HG03558 (cell line): ENCODE measurements around the gene CHIC2.
"Not testable (repeated sequence)": the region's sequence is repeated elsewhere in the genome, so short reads cannot be mapped to it uniquely, and the experiment has no call there.

Experiments used
- ATAC-seq: cut with Tn5 transposase; IDR thresholded peaks from one replicate; pipeline ENCODE4 v1.9.1; 2021; ENCODE audit warnings: moderate number of reproducible peaks; ENCODE audit not compliant: unreplicated experiment; ENCODE audit errors: extremely low read depth

Gene CHIC2

DNA sequence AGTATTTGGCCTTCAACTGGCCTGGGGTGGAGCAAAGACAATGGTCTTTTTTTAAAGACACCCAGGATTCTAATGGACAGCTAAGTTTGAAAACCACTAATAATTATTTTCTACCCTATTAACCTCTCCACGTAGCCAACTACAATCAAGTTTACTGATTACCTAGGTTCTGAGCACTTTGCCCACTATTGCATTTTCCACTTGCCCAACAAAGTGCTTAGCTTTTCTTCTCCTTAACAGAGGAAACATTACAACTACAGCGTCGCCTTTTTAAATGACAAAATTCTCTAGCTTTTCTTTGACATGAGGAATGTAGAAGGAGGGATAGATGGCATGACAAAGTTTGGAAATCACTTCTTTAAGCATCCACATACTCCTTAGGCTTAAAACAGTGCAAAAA, 2.0 kb downstream of the CHIC2 start:
- ATAC-seq: no peak

DNA sequence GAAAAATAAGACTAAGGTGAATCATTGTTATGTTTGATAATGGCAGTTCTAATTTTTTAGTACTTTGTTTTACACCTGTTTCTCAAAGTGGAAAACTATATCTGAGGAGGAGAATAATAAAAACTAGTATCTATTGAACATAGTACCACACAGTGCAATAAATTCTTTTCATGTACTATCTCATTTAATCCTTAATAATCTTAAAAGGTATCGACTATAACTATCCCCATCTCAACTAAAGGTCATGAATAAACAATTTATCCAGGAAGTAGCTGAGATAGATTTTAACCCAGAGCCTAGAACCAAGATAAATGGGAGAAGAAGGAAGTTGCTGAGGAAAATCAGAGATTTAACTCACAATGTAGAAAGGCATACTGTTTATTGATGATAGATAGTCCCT, 2.5 kb downstream of the CHIC2 start:
- no peak for ATAC-seq

- no peak for ATAC-seq
Measured at GRCh38 chr4:54061067-54061466, 3.3 kb downstream of the CHIC2 start.

DNA sequence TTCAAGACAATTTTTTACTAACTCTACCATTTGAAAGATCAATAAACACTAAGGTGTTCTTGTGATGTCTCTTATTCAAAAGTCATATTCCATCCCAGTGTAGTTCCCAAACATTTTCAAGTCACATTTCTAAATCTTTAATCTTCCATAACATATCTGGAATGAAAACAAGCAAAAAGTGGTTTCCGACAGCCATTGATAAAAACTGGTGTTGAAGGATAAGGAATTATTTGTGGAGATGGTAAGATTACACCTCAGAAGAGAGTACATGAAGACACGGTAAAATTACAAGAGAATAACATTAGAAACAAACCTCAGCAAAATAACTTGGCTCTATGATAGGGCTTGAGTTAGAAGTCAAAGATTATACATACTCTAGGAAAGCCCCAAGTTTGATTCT, 4.3 kb downstream of the CHIC2 start:
- no peak for ATAC-seq

DNA sequence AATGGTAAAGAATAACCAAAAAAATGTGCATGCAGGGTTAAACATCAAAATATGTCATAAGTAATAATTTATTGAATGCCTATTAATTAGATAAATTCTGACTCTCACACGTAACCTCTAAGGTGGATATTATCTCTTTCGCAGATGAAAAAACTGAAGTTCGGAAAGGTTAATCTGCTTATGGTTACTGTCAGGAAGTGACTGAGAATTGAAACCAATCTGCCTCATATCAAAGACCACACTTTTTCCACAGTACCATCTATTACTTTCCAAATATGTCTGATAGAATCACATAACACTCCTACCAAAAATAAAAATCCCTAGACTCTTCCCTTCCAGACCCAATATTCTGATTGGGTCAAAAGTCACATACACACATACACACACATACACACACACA, 6.2 kb downstream of the CHIC2 start:
- ATAC-seq: no peak

- no peak for ATAC-seq
Measured at GRCh38 chr4:54056360-54056759, 8.0 kb downstream of the CHIC2 start.

DNA sequence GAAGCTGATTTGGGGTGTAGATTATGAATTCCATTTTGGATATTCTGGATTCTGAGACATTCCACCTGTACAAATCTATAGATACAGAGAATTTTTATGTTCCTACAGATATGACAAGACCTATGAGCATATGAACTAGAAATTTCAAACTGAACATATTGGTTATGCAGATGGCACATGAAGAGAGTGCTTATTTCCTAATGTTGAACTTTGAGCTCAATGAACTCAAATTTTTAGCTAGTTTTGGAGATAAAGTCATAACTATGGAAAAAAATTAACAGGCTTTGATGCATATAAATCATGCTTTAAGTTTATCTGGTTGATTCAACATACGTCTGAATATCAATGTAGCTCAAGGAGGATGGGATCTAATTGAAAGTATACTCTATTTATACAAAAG, 8.9 kb downstream of the CHIC2 start:
- ATAC-seq: no peak

GRCh38 chr4:54054501-54054900, 9.9 kb downstream of the CHIC2 start:
- no peak for ATAC-seq

- ATAC-seq: not testable (repeated sequence)
Measured at GRCh38 chr4:54053322-54053721, 11.1 kb downstream of the CHIC2 start.

GRCh38 chr4:54050214-54050904, 14.0 kb downstream of the CHIC2 start:
- ATAC-seq: no peak

DNA sequence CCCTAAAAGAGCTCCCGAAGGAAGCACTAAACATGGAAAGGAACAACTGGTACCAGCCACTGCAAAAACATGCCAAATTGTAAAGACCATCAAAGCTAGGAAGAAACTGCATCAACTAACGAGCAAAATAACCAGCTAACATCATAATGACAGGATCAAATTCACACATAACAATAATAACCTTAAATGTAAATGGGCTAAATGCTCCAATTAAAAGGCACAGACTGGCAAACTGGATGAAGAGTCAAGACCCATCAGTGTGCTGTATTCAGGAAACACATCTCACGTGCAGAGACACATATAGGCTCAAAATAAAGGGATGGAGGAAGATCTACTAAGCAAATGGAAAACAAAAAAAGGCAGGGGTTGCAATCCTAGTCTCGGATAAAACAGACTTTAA, 20.8 kb downstream of the CHIC2 start:
- not testable (repeated sequence) for ATAC-seq

GRCh38 chr4:54041933-54042332, 22.5 kb downstream of the CHIC2 start:
- ATAC-seq: no peak

GRCh38 chr4:54041100-54041499, 23.3 kb downstream of the CHIC2 start:
- no peak for ATAC-seq

DNA sequence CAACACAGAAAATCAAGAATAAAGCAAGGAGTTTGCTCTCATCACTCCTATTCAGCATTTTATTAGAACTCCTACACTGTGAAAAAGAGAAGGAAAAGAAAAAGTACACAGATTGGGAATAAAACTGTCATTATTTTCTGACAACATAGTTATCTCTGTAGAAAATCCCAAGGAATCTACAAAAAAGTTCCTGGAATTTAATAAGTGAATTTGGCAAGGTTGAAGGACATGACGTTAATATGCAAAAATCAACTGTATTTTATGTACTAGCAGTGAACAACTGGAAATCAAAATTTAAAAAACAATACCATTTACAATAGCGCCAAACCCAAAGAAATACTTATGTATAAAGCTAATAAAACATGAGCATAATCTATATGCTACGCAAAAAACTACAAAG, 26.3 kb downstream of the CHIC2 start:
- no peak for ATAC-seq

DNA sequence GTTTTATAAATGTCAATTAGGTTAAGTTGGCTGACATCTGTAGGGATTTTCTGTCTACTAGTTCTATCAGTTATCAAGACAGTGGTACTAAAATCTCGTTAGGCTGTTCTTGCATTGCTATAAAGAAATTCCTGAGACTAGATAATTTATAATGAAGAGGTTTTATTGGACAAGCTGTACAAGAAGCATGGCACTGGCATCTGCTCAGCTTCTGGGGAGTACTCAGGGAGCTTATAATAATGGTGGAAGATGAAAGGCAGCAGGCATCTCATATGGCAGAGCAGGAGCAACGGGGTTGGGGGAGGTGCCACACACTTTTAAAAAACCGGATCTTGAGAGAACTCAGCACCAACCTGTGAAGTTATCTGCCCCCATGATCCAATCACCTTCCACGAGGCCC, 28.2 kb downstream of the CHIC2 start:
- no peak for ATAC-seq

DNA sequence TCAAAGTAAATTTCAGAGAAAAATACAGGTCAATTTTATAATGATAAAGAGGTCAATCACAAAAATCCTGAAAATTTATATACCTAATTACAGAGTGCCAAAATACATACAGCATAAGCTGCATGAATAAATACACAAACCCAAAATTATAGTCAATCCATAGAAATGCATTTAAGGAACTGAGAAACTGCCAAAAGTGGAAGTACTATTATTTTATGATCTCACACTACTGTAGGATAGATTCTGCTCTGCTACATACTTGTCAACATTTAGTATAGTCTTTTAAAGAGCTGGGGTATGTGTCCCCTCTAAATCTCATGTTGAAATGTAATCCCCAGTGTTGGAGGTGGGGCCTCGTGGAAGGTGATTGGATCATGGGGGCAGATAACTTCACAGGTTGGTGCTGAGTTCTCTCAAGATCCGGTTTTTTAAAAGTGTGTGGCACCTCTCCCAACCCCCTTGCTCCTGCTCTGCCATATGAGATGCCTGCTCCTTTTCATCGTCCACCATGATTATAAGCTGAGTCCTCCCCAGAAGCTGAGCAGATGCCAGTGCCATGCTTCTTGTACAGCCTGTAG, 31.8 kb downstream of the CHIC2 start:
- no peak for ATAC-seq

- no peak for ATAC-seq
Measured at GRCh38 chr4:54027311-54027710, 37.1 kb downstream of the CHIC2 start.

GRCh38 chr4:54025582-54025981, 38.8 kb downstream of the CHIC2 start:
- ATAC-seq: no peak

- not testable (repeated sequence) for ATAC-seq
Measured at GRCh38 chr4:54023019-54023418, 41.4 kb downstream of the CHIC2 start.

GRCh38 chr4:54017974-54018373, 46.4 kb downstream of the CHIC2 start:
- ATAC-seq: no peak

DNA sequence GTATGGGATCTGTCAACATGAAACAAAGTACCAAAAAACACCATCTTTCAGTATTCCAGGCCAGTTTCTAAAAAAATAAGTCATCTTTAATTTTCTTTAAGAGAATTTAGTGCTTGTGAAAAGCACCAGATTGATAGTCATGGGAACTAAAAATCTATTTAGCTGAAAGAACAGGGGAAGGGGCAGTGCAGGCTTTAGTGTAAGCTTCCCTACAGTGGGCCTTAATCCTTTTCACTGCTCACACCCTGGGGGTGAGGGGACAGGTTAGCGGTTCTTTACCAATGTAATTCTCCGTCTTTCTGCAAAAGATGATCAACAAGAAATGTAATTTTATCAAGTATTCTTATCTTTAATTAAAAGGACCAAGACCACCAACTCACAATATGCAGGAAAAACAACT, 47.1 kb downstream of the CHIC2 start:
- ATAC-seq: no peak

DNA sequence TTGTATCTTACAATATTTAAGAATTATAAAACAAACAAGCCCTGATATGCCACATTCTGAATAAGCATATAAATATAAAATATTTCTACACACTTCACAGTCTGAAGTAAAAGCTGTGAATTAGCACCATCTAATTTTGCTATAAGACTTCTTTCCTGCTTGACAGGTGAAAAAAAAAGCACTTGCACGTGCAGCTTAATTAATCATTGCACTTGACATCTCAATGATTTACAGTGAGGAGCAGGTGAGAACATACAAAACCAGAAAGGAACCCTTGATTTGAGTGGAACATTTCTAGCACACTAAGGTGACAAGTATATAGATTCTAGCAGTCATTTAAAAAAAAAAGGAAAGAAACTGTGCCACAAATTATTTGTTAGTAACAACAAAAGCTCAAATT, 47.9 kb downstream of the CHIC2 start:
- no peak for ATAC-seq
